HG03460 (cell line): Measurements from ENCODE around the gene CD300H.

Source experiments
- ATAC-seq: cut with Tn5 transposase; IDR thresholded peaks from one replicate; pipeline ENCODE4 v1.9.1; 2021; ENCODE audit not compliant: unreplicated experiment

CD300H gene

DNA sequence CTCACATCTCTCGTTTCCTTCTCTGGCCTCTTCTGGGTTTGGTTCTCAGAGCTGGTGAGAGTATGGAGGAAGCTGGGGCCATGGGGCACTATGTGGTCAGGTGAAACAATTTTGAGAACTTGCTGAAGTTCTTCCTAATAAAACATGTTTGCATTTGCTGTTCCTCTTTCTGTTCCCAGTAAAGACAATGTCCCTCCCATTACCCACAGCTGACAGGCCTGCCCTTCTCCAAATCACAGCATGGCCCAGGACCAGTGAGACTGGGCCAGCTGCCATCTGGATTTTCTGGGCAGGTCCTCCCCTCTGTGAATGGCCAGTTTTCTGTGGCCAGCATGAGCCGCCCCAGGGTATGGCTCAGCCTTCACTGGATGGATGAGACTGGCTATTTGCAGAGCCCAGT is at the start of gene CD300H:
Gene CD300H, minus strand, starts transcription at position 113 of the 400 bp plus-strand sequence.
- no peak for ATAC-seq

DNA sequence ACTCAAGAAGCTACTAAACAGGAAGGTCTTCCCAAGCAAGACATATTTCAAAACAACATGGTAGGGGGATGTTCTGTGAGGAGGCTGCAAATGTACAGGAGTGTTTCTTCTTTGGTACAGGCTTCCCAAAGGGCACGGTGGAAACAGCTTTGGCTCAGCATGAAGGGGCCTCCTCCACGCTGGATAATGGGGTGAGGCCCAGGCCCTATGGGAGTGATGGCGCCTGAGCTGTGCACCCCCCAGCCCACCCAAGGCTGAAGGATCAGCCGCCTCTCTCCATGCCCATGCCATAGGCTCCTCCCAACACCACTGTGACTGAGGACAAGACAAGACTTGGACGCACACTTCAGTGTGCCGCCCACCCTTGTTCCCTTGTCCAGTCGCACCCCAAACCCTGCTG is 49.4 kb upstream of the CD300H start:
- ATAC-seq: no peak

- ATAC-seq: no peak
Measured at GRCh38 chr17:74612046-74612445, 44.7 kb upstream of the CD300H start.

DNA sequence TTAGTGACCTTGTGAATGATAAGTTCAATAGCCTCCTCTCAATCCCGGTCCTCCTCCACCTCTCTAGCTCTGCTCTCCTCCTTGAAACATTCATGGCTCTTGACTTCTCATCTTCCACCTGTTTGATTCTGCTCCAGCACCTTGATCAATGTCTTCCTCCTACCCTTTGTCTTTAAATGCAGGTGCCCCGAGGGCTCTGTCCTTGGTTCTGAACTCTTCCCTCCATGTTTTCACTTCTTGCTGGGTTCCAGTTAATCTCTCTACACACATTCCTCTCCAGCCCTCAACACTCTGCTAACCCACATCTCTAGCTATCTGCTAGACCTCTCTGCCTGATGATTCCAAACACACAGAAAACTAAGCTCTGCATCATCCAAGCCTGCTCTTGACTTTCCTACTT is 42.8 kb upstream of the CD300H start:
- no peak for ATAC-seq

- ATAC-seq: no peak
Measured at GRCh38 chr17:74608511-74608910, 41.2 kb upstream of the CD300H start.

DNA sequence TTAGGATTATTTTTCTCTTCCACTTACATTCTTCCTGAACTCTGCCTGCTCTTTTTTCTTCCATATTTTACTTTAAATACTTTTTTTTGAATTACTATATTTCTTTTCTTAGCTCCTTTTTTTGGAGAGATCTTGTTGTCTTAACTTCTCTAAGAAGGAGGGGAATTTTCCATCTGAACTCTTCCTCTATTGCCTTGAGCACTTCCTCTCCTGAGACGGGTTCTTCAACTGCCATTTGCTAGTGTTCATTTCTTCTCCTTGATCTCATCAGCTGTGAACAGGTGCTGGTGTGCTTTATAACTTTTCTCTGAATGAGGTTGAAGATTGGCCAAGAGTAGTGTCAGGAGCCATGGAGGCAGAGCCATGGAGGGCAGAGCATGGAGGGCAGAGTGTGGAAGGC is 39.9 kb upstream of the CD300H start:
- ATAC-seq: no peak

GRCh38 chr17:74606050-74606449 is 38.7 kb upstream of the CD300H start:
- ATAC-seq: no peak

- no peak for ATAC-seq
Measured at GRCh38 chr17:74605361-74605760, 38.1 kb upstream of the CD300H start.

DNA sequence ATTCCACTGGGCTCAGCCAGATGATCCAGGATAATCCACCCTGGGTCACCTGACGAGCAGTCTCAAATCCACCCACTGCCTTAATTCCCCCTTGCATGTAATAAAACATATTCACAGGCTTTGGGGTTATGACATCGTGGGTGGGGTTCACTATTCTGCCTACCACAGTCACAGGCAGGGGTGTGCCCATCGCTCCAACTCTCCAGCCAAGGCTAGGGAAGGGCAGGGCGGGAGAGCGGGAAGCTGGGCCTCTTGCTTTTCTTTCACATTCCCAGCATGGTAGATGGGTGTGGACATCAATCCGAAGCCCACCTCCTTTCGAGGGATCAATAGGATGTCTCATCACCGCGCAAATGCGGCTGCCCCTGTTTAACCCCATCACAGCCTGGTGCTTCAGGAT is 37.5 kb upstream of the CD300H start:
- ATAC-seq: no peak

DNA sequence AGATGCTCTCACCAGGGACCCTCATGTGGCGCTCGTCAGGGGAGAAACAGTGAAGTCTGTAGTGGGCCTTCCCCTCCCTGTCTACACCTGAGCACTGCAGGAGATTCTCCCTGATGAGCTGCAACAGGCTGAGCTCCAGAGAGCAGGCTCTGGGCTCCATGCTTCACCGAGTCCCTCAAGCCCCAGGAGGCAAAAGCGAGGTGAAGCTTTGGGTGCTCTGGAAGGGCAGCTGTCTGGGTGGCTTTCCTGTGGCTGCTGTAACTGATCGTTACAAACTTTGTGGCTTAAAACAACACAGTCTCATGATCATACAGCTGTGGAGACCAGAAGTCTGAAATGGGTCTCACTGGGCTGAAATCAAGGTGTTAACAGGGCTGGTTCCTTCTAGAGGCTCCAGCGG is 36.9 kb upstream of the CD300H start:
- no peak for ATAC-seq

GRCh38 chr17:74603746-74604145 is 36.4 kb upstream of the CD300H start:
- no peak for ATAC-seq

GRCh38 chr17:74603037-74603635 is 35.8 kb upstream of the CD300H start:
- ATAC-seq: no peak

DNA sequence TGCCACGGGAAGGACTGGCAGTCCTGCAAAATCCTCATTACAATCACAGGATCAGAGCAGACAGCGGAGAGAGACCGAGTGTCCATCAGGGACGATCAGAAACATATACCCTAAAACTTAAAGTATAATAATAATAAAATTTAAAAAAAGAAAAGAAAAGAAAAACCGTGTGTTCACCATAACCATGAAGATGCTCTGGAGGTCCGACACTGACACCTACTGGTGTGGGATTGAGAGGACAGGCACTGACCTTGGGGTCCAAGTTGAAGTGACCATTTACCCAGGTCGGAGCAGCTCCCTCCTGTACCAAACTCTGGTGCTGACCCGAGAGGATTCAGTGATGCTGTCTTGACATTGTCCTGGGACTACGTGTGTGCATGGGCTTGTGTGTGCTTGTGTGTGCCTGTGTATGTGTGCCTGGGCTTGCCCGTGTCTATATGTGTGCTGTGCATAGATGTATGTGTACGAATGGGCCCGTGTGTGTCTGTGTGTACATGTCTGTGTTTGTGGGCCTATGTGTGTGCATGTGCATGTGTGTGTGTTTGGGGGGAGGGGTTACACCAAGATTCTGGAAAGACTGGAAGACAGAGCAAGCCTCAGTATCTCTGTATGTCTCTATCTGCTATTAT is 34.7 kb upstream of the CD300H start:
- ATAC-seq: no peak

DNA sequence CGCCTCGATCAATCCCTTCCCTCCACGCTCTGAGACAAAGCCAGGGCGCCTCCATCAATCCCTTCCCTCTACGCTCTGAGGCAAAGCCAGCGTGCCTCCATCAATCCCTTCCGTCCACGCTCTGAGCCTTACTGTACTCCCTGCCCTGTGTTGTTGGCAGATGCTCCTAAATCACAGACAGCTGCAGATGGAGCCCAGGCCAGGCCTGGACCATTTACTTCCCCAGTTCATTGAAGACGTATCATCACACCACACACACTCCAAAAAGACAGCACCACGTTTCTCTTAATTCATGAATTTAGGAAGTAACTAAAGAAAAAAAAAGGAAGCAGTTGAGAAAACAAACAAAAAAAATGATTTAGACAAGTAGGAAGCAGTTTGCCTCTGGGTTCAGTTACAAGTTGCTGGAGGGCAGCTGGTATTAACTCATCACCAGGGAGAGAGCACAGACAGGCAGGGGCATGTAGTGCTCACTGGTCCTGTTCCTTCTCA is 32.2 kb upstream of the CD300H start:
- ATAC-seq: no peak

GRCh38 chr17:74599023-74599399 is 31.7 kb upstream of the CD300H start:
- no peak for ATAC-seq

DNA sequence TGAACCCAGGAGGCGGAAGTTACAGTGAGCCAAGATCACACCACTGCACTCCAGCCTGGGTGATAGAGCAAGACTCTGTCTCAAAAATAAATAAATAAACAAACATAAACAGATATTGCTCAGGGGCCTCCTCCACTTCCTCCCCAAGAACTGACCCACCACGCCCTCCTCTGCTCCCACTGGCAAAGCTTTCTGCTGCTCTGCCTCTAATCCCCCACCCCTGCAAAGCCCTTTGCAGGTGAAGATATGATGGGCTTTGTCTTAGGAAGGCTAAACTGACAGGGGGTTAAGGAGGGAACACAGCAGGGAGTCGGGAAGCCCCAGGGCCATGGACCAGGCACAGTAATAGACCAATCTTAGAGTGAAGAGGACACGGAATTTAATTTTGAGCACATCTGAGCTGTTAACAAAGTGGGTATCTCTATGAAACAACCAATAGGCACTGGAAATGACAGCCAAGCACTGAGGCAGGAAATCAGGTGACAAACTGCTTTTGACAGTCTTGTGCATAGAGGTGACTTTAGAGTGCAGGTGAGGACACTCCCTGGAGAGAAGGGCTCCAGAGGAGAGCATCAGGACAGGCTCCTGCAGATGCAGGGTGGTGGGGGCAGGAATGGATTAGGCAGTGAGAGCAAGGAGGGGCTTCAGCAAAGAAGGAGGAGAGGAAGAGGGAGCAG is 31.2 kb upstream of the CD300H start:
- ATAC-seq: no peak

- ATAC-seq: no peak
Measured at GRCh38 chr17:74597069-74597790, 29.9 kb upstream of the CD300H start.

DNA sequence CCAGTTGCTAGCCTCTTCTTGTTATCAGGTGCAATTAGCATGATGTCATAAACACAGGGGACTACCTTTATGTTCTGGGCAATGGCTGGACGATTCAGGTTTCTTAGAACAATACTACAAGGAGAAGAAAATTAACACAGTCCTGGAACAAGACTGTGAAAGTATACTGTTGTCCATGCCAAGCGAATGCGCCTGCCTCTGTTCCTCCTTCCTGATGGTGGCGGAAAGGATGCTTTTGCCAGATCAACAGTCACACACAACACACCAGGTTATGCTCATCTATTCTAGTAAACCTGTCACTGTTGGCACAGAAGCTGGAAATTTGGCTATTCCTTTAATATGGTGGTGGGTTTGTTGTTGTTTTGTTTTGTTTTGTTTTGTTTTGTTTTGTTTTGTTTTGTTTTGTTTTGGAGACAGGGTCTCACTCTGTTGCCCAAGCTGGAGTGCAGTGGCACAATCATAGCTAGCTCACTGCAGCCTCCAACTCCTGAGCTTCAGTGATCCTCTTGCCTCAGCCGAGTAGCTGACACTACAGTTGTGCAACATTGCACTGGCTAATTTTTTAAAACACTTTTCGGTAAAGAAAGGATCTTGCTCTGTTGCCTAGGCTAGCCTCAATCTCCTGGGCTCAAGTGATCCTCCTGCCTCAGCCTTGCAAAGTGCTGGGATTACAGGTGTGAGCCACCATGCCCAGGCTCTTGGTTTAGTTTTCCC is 27.9 kb upstream of the CD300H start:
- ATAC-seq: no peak

DNA sequence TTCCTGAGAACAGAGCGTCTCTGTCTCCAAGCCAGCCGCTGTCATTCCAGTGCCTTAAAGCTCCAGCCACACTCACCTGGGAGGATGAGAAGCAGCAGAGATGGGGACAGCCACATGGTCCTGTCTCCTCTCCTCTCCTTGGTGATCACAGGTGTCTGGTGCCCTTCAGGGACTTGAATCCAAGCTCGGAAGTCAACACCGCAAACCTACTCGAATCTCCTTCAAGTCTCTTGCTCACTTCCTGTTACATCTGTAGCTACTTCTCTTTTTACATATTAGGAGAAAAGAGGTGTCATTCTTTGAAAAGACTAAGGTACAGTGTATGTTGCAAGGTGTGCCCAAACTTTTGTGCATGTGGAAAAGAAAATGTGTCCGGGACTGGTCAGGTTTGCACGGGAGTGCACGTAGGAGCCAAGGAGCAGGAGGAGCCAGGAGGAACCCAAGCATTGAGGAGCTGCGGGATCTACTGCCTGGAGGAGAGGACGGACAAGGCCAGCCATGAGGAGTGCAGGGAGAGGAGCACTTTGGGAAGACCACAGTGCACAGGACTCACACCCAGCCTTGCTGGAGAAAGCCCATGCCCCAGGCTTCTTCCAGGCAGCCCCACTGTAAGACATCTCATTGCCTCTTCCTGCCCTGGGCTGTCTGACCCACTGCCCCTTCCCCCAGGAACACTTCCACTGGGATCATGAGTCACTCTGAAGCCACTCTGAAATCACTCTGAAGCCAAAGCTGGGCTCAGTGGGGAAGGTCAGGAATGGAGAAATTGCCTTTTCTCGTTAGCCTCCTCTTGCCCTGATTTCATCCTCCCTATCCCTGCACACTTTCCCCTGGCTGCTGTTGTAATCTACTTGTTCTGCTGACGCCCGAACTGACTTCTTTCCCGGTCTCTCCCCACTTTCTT is 25.0 kb upstream of the CD300H start, which contains the start of gene CD300LD:
Gene CD300LD, minus strand, starts transcription at position 197 of the 904 bp plus-strand sequence. Its CDS starts 81 bp downstream, at position 116.
- ATAC-seq: no peak

GRCh38 chr17:74591503-74591902 is 24.2 kb upstream of the CD300H start:
- no peak for ATAC-seq
